Pulmonary artery endothelial cell (primary cell): ENCODE data around the gene CTSS. TPM values are rescaled to one million over a fixed set of nuclear protein-coding genes. Genes with fewer than 3 reads are reported as not detected.

Experiments used
- DNase-seq: peaks from one replicate; pipeline ENCODE4 v3.0.0-alpha.2; 2011; ENCODE audit warnings: low read depth, low spot score
- total RNA-seq: library from RNA; depleted of rRNA; stranded (reverse); fragments of >200 nt; gene quantifications from 2 replicates; pipeline ENCODE4 v1.2.3, GENCODE V29; 2014

CTSS gene
- total RNA-seq, 1 donor from 2014 or later: 31.1 TPM

DNA sequence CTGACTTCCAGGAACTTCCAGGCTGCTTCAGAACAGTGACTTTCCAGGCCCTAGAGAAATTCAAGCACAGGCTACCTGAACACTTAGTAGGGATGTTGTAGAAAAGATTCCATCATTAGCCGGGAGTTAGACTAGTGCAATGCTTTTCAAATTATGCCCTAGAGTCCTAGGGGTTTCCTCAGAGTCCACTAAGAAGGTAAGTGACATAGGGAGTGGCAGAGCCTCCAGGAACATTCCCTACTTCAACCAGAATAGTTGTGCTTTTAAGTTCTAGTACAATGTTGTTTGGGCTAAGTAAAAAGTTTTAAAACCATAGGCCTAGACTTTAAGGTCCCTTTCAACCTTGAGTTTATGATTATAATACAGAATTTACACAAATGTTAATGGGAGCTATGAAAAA is 59.5 kb downstream of the CTSS start:
- no peak for DNase-seq

- DNase-seq: no peak
These were observed 62.2 kb downstream of the CTSS start for GRCh38 chr1:150703427-150703826.

DNA sequence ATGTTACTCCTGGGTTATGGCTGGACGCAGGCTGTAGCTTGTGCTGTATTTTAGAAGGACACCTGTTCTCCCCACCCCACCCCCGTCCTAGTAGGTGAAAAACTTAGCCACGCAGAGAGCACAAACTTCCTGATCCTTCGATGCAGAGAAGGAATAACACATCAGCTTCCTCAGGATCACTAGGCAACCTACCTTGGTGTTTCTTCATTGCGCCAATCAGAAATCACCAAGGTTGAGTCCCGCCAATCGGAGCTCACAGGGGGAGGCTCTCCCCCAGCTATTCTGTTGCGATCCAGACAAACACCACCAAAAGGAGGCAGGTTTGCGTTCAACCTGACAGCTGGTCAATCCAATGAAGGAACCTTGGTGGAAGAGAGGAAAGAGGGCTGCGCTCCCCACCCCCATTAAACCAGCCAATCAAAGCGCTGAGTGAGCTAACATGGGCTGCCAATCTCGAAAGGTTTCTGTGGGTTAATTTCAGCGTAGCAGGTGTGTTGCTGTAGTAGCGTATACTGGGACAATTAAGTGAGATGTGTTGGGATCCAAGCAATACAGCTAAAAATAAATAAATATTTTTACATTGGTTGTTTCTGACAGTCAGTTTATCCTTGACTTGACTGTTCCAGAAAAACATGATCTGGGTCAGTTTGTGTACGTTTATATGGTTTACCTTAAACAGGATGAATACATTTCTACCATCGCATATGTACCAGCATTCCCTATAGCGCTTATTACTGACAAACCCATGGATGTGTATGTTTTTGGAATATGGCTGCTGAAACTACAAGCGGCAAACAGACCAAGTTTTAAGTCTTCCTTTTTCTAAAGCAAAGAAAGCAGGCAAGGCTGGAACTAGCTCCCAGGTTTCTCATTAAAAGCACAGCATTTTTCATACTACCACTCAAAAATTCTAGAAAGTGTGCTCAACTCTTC is 68.3 kb downstream of the CTSS start, which contains the start of gene GOLPH3L:
Gene GOLPH3L, minus strand, starts transcription at position 160 of the 933 bp plus-strand sequence. CDS start 2,316 bp downstream, outside the sequence.
- DNase-seq: peak; percentile 99

DNA sequence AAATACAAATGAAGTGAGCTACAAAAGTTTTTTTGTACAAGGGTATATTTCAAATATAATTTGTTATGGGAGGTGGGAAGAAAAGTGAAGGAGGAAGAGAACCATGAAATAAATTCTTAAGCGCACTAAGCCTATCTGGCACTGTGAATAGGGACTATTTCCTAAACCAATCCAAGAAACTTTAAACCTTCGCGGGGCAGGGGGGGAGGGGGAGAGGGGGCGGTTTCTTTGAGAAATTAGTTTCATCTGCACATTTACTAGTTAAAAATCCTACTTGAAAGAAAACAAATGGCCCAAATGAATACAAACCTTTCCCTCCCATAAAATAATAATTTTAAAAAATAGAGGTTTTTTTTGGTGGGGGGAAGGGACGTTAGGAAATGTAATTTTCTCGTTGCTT is 69.0 kb downstream of the CTSS start:
- DNase-seq: no peak

- DNase-seq: no peak
These were observed 69.4 kb downstream of the CTSS start for GRCh38 chr1:150696162-150696561.

- no peak for DNase-seq
These were observed 70.0 kb downstream of the CTSS start for GRCh38 chr1:150695561-150695960.

GRCh38 chr1:150692720-150693119 is 72.9 kb downstream of the CTSS start:
- DNase-seq: peak; percentile 57

DNA sequence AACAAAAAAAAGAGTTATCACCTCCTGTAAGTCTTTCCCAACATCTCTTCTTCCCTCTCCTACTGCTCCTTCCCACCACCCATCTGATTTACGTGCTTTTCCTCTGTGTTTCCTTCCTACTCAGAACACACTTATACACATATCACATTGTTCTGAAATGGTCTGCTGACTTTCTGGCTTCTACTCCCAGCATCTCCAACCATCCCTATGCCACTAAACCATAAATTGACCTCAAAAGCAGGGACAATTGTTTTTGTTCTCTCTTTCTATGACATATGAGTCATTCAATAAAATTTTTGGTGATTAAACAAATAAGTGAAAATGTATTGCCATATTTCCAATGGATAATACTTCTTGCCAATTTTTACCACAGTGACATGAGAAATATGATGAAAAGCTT is 76.8 kb downstream of the CTSS start:
- peak; percentile 24 for DNase-seq

- no peak for DNase-seq
These were observed 79.3 kb downstream of the CTSS start for GRCh38 chr1:150686275-150686674.

DNA sequence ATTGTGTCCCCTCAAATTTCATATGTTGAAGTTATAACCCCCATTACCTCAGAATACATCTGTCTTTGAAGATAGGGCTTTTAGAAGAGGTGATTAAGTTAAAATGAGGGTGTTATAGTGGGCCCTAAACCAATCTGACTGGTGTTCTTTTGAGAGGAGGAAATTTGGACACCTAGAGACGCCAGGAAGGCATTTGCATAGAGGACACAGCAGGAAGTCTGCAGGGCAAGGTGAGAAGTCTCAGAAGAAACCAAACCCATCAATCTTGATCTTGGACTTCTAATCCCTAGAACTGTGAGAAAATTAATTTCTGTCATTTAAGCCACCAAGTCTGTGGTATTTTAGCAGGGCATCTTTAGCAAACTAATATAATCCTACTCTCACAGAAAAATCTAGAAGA is 81.7 kb downstream of the CTSS start:
- no peak for DNase-seq

Other genes with a start within 250 kb of the CTSS start
- 0.20 and 0.46 TPM in 2 replicates for gene ADAMTSL4, start 216.4 kb downstream of the CTSS start, total RNA-seq
- gene MCL1, start 186.2 kb downstream of the CTSS start, total RNA-seq: 227 and 323 TPM in 2 replicates
- gene ENSA, start 136.2 kb downstream of the CTSS start, total RNA-seq: 109 and 114 TPM in 2 replicates
- 16.6 and 25.1 TPM in 2 replicates for gene GOLPH3L, start 68.6 kb downstream of the CTSS start, total RNA-seq
- 0.04 TPM in 1 of 2 replicates, not detected in the other for gene HORMAD1, start 44.9 kb downstream of the CTSS start, total RNA-seq
- gene CTSK, start 42.5 kb upstream of the CTSS start, total RNA-seq: 20.5 and 194 TPM in 2 replicates
- gene ARNT, start 110.8 kb upstream of the CTSS start, total RNA-seq: 17.2 and 36.6 TPM in 2 replicates
- gene CTXND2, start 121.4 kb upstream of the CTSS start, total RNA-seq: not detected in 2 replicates
- 36.7 and 41.7 TPM in 2 replicates for gene SETDB1, start 160.6 kb upstream of the CTSS start, total RNA-seq
- 87.4 and 121 TPM in 2 replicates for gene CERS2, start 209.1 kb upstream of the CTSS start, total RNA-seq
- gene ANXA9, start 216.5 kb upstream of the CTSS start, total RNA-seq: not detected in 2 replicates
- 8.9 and 12.0 TPM in 2 replicates for gene MINDY1, start 241.1 kb upstream of the CTSS start, total RNA-seq
- 4.1 and 7.7 TPM in 2 replicates for gene PRUNE1, start 242.7 kb upstream of the CTSS start, total RNA-seq